GM18517 (cell line): ENCODE measurements around the gene IL1RN.
"Not testable (repeated sequence)": the region's sequence is repeated elsewhere in the genome, so short reads cannot be mapped to it uniquely, and the experiment has no call there.

Source experiments
- ATAC-seq: cut with Tn5 transposase; IDR thresholded peaks from one replicate; pipeline ENCODE4 v1.9.1; 2021; ENCODE audit warnings: mild to moderate bottlenecking, moderate library complexity; ENCODE audit not compliant: unreplicated experiment

IL1RN gene, protein sequence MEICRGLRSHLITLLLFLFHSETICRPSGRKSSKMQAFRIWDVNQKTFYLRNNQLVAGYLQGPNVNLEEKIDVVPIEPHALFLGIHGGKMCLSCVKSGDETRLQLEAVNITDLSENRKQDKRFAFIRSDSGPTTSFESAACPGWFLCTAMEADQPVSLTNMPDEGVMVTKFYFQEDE

DNA sequence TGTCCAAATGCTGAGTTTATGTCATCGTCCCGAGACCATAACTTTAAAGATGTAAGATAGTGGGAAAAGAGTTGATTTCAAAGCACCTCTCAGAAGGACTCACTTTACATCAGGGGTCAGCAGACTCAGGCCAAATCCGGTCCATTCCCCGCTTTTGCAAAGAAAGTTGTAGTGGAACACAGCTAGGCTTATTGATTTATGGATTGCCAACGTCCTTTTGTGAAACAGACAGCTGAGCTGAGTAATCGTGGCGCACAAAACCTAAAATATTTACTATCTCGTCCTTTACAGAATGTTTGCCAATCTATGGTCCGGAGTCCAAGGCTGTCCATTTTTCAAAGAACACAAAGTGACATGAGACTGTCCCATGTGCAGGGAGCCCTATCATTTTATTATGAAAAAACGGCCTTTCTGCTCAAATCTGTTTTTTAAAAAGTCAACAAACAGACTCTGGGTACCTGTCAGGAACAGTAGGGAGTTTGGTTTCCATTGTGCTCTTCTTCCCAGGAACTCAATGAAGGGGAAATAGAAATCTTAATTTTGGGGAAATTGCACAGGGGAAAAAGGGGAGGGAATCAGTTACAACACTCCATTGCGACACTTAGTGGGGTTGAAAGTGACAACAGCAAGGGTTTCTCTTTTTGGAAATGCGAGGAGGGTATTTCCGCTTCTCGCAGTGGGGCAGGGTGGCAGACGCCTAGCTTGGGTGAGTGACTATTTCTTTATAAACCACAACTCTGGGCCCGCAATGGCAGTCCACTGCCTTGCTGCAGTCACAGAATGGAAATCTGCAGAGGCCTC, at the start of gene IL1RN:
Gene IL1RN (plus strand): TSS at position 754 of the 801 bp plus-strand sequence. CDS start 27 bp downstream, at position 781.
- ATAC-seq: no peak

DNA sequence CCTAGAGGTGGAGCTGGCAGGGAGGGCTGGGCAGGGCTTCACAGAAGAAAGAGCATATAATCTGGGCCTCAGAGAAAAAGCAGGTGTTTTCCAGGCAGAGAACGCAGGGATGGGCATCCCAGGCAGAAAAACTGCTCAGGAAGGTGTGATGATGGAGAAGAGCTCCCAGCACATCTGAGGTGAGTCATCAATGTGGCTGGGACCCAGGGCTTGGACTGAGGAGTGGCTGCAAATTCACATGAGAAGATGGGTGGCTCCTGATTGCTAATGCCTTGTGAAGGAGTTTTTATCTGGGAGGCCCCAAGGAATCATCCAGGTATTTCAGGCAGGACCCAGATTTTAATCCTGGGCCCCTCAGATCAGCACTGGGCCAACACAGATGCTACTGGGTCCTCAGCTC, 49.5 kb upstream of the IL1RN start:
- ATAC-seq: no peak

DNA sequence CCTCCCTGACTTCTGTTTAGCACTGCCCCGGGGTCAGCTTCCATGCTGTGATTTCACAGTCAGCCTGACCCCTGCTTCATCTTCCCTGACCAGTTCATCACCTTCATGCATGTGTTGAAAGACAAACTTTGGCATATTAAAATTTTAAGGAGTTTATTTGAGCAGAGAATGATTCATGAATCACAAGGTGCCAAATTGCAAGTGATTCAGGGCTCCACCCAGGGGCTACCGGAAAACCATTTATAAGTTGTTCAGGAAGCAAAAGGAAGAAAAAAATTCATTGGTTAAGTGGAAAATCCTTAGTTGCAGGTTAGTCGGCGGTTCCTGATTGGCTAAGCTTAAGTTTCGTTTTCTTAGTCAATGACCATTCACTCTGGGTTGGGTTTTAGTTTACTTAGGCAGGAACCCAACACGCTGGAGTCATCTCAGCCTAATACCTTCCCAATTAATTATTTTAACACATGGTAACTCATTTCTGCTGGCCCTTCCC, 49.0 kb upstream of the IL1RN start:
- no peak for ATAC-seq

DNA sequence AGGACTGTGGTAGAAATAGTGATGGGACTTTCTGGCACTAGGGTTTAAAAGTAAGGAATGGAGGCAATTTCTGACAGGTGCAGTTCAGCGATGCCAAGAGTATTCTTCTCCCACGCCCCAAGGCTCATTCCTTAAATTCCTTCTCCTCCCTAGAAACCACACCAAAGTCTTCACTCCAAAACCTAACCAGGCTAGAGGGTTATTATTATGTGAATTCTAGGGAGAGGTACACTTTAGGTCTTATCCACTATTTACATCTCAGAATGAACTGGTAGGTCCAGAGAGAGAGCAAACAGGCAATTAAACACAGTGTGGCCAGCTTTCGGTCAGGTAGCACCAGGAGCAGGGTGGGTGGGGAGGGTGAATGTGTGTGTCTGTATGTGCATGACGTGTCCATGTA, 48.3 kb upstream of the IL1RN start:
- ATAC-seq: no peak

DNA sequence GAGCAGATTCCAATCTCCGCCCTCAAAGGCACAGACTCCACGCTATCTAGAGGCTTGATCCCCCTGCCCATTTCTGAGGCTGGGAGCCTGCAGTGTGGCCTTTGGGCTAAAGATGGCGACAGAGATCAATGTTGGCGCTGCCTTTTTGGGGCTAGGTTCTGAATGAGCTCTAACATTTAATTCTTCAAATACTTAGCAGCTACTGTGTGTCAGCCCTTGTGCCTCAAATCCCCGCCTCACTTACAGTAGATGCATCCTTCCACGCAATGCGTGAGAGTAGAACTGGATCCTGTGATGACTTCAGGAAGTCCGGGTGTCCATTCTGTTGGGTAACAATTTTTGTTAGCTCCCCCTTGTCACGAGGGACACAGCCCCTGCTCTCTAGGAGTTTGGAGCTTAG, 47.3 kb upstream of the IL1RN start:
- ATAC-seq: no peak

DNA sequence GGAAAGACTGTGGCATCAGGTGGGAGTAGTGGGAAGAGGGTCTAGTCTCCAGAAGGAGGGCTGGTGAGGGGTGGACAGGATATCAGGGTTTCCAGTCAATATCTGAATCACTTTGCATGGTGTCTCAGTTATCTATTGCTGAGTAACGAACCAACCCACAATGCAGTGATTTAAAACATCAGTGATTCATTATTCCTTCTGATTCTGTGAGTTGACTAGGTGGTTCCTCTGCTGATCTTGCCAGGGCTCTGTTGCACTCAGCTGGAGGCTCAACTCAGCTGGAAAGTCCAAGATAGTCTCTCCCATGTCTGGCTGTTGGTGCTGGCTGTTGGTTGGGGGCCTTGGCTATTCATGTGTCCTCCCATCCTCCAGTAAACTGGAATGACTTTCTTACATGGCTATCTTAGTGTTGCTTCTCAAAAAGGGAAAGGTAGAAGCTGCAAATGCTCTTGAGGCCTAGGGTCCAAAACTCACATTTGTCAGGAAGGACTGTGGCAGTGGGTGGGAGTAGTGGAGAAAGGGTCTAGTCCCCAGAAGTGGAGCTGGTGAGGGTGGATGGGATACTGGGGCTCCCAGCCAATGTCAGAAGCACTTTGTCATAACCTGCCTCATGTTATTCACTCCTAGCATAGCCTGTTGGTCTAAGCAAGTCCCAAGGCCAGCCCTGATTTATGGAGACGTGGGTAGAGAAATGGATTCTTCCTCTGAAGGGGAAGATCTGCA, 45.7 kb upstream of the IL1RN start:
- ATAC-seq: no peak

DNA sequence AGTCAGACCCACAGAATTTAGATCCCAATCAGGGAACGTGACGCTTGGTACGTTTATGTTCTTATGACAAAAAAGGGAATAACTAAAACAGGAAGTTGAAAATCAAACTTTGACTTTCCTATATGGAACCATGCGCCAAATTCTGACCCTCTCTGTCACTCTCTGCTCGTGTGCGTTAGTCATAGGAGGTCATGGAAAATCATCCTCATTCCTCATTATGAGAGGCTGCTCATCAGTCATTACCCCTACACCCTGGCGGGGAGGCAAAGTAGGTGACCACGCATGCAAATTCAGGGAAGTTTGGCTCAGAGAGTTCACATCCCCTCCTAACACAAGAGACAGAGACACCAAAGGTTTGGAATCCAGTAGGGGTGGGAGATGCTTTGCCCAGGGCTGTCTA, 44.1 kb upstream of the IL1RN start:
- ATAC-seq: no peak

DNA sequence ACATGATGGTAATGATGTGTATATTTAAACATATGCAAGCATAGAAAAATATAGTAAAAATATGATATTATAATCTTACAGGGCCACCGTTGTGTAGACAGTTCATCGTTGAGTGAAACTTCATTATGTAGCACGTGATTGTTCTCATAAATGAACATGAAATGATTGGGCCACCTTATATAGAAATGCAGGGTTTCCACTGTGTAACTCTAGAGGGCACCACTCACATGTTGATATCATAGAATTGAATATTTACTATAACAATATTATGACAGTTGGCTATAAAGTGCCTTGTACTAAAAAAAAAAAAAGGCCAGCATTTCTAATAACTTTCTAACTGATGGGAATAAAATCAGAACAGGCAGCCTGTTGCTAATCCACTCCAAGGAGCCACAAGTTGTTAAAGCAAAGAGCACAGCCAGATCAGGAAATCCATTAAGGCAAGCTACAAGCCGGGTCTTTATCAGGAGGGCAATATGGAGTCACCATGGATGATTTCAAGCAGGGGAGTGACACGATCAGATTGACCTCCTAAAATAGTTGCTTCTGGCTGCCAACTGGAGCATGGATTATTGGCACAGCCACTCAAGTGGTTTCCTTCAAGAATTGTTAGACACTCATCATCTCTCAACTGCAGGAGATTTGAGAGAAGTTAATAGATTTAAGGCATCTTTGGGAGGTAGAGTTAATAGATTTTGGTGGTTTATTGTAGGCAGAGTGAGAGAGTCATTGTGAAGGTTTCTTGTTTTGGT, 43.0 kb upstream of the IL1RN start:
- no peak for ATAC-seq

DNA sequence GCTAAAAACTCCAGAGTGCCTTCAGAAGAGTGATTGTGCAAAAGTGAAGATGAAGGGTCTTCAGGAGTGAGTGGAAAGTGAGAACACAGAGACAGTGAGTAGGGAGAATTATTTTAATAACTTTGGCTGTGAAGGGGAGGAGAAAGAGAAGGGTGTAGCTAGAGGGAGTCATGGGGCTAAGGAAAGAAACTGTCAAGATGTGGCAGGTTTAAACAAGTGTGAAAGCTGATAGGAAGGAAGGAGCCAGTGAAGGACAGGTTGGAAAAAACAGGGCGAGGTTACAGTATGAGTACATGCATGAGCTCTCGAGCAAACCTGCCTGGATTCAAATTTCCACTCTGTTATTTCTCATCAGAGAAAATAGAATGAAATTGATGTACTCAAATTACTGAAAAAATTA, 41.9 kb upstream of the IL1RN start:
- no peak for ATAC-seq

DNA sequence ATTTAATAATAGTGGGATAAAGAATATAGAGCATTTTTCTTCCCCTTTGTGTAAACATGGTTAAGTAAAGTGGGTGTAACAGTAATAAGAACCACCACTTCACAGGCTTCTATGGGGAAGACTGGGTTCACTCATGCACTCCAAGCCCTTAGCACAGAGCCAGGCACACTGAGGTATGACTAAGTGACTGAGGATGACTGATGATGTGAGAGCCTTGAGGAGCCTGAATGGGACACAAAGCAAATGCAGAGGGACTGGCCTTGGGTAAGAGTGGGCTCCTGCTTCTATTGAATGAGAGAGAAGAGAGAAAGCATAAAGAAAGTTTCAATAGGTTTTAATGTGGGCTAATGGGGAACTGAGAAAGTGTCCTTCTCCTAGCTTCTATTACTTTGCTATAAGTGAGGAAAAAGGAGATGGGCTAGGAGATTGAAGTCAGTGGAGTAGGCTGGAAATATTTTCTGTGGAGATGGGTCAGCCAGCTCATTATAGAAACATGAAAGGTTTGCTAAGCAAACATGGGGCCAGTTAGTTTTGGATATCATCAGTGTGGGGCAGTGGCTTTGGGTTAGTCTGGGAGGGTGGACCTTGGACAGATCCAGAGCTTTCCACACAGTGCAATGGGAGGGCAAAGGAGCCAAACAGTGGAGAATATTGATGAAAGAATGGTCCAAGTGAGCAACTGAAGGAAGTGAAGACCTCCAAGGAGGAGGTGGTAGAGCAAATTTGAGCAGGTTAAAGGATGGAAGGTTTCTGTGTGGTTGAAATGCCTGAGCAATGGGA, 39.0 kb upstream of the IL1RN start:
- ATAC-seq: no peak

DNA sequence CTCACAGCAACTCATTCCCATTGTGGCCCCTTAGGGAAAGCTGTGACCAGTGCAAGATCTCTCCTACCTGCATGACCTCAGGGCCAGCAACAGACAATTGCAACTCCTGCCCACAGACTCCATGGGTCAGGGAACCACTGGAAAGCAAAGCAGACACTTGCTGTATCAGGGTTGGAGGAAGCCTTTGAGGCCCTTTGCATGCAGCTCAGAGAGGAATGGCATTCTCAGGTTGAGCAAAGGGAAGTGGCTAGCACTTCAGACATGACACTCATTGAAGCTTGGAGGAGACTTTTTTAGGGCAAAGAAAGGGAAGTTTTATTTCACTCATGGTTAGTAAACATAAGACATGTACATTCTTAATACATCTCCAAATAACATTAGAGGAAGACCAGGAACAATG, 37.5 kb upstream of the IL1RN start:
- ATAC-seq: no peak

DNA sequence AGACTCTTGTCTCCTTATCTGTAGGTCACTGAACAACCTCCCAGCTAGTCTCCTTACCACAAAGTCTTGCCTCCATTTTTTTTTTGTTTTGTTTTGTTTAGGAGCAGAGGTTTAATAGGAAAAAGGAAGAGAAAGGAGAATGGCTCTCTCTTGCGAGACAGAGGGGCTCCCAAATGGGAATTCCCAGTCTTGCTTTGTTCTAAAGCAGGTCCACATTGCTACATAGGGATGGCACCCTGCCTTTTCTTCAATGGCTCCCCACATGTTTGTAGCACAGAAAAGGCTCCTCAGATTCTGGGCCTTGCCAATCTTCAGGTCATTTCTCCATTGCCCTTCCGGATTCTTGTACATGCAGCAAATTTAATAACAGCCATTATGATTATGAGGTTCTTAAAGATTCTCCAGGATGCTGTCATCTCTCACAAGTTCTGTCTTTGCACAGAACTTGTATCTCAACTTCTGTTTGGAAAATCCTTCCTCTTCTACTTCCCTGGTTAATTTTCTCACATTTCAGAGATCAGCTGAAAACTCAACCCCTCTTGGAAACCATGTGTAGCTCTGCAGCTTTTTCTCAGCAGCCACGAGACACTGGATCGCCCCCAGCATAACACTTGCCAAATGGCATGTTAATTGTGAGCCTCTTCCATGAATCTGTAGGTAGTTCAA, 36.0 kb upstream of the IL1RN start:
- no peak for ATAC-seq

DNA sequence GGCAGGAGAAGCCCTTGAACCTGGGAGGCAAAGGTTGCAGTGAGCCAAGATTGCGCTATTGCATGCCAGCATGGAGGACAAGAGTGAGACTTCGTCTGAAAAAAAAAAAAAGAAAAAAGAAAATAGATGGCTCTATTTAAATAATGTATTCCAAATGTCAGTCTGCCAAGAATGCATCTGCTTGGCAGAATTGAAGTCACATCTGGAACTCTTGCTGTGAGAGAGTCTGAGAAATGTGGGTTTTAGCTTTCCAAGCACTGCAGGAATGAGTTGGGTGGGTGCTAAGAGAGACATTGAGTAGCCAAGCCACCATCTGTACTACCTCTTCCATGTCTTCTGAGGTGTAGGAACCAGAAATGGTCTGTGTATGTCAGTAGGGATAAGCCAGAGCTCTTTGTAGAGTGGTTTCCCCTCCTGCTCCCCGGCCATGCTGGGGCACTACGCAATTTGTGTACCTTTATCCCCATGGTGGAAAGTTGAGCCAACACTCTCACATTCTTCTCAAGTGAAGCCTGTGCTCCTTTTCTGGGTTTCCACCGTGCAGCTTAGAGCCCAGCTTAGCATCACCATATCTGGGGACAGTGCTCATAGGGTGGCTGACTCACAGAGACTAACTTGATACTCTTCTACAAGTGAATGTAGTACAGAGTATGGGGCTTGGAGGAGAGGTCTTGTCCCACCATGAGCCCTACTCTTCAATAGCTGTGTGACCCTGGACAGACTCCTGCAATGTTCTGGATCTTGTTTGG, 34.4 kb upstream of the IL1RN start:
- no peak for ATAC-seq

DNA sequence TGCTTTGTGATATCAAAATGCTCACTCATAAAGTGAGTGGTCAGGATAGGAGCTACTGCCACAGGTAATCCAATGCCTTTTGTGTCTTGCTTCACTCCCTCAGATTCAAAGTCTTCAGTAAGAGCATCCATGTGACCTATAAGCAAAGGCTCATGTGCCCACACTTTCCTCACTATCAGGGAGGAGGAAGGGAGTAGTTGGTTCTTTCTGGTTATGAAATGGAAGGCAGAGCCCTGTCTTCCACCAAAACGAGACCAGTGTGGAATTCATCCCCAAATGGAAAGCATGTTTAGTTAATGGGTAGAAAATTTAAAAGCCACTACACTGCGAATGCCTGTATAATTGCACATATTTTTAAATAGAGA, 33.8 kb upstream of the IL1RN start:
- ATAC-seq: no peak

DNA sequence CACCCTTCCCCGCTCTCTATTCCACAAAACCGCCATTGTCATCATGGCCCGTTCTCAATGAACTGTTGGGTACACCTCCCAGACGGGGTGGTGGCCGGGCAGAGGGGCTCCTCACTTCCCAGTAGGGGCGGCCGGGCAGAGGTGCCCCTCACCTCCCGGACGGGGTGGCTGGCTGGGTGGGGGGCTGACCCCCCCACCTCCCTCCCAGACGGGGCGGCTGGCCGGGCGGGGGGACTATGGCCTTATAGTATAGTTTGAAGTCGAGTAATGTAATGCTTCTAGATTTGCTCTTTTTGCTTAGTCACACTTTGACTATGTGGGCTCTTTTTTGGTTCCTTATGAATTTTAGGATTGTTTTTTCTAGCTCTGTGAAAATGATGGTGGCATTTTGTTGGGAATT, 31.1 kb upstream of the IL1RN start:
- not testable (repeated sequence) for ATAC-seq

DNA sequence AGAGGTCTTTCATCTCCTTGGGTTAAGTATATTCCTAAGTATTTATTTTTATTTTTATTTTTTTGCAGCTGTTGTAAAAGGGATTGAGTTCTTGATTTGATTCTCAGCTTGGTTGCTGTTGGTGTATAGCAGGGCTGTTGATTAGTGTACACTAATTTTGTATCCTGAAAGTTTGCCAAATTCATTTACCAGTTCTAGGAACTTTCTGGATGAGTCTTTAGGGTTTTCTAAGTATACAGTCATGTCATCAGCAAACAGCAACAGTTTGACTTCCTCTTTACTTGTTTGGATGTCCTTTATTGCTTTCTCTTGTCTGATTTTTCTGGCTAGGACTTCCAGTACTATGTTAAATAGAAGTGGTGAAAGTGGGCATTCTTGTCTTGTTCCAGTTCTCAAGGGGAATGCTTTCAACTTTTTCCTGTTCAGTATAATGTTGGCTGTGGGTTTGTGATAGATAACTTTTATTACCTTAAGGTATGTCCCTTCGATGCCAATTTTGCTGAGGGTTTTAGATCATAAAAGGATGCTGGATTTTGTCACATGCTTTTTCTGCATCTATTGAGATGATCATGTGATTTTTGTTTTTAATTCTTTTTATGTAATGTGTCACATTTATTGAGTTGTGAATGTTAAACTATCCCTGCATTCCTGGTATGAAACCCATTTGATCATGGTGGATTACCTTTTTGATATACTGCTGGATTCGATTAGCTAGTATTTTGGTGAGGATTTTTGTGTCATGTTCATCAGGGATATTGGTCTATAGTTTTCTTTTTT, 30.4 kb upstream of the IL1RN start:
- not testable (repeated sequence) for ATAC-seq

DNA sequence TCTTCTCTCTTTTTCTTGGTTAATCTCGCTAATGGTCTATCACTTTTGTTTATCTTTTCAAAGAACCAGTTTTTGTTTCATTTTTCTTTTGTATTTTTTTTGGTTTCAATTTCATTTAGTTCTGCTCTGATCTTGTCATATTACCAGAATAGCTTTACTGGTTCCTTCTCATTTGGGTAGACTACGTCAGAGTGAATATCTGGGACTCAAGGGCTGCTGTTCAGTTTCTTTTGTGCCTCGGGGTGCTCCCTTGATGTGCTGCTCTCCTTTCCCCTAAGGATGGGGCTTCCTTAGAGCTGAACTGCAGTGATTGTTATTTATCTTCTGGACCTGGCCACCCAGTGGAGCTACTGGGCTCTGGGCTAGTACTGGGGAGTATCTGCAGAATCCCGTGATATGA, 29.4 kb upstream of the IL1RN start:
- ATAC-seq: no peak

DNA sequence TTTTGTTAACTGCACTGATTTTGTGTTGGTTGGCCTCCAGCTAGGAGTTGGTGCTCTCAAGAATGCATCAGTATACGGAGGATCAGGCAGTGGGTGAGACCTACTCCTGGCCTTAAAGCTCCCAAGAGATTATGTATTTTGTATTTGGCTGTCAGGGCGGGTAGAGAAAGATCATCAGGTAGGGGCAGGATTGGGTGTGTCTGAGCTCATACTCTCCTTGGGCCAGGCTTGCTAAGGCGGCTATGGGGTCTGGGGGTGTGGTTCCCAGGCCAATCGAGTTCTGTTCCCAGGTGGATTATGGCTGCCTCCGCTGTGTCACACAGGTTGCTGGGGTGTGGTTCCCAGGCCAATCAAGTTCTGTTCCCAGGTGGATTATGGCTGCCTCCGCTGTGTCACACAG, 28.9 kb upstream of the IL1RN start:
- no peak for ATAC-seq
